ENCODE results near the gene FAM184B.
"Not testable (repeated sequence)": the region's sequence is repeated elsewhere in the genome, so short reads cannot be mapped to it uniquely, and the experiment has no call there.

FAM184B gene

GRCh38 chr4:17664755-17665154, 116.7 kb downstream of the FAM184B start:
- Mint-ChIP-seq H3K4me1 (ENCODE audit: low read depth) (peaks cover 5% of the 10 kb centered on the region), H3K27me3 (ENCODE audit: low read depth) (peaks cover 3% of the 10 kb centered on the region), H3K27ac (no peak overlapping the region), H3K4me3 (no peak overlapping the region), H3K36me3 (ENCODE audit: low read depth) (no peaks in the 10 kb centered on the region), H3K9me3 (no peaks in the 10 kb centered on the region)

DNA sequence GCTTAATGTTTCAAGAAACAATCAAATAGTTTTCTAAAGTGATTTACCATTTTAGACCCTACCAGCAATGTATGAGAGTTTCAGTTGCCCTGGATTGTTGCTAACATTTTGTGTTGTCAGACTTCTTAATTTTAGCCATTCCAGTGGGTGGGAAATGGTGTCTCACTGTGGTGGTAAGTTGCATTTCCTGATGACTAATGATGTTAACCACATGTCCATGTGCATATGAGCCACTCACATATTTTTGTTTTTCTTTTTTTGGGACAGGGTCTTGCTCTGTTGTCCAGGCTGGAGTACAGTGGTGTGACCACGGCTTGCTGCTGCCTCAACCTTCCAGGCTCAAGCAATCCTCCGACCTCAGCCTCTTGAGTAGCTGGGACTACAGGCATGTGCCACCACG, 118.7 kb downstream of the FAM184B start:
- no peak overlapping the region for H3K4me3 Mint-ChIP-seq
- no peaks in the 10 kb centered on the region for H3K27me3 Mint-ChIP-seq (ENCODE audit: low read depth)
- peaks cover 5% of the 10 kb centered on the region for H3K4me1 Mint-ChIP-seq (ENCODE audit: low read depth)
- H3K27ac Mint-ChIP-seq, result no peak overlapping the region
- H3K9me3 Mint-ChIP-seq, result no peaks in the 10 kb centered on the region
- no peaks in the 10 kb centered on the region for H3K36me3 Mint-ChIP-seq (ENCODE audit: low read depth)

DNA sequence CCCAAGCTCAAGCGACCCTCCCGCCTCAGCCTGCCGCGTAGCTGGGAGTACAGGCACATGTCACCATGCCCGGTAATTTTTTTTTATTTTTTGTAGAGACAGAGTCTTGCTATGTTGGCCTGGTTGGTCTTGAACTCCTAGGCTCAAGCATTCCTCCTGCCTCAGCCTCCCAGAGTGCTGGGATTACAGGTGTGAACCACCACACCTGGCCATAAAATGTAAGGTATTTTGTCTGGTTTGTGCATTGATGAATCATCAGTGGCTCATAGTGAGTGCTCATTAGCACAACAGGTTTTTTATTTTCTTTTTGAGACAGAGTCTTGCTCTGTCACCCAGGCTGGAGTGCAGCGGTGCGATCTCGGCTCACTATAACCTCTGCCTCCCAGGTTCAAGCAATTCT, 122.2 kb downstream of the FAM184B start:
- not testable (repeated sequence) for H3K4me1 Mint-ChIP-seq (ENCODE audit: low read depth)

DNA sequence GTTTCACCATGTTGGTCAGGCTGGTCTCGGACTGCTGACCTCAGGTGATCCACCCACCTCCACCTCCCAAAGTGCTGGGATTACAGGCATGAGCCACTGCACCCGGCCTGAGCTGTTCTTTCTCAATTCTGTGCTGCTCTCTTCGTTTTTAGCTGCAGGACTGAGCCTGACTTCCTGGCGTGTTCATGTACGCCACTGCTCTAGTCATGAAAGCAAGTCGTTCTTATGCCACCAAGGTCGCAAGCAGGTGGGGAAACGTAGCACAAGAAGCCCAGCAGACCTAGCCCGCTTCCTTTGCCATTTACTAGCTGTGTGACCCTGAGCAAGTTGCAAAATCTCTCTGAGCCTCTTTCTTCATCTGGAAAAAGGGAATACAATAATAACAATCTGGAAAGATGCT, 123.6 kb downstream of the FAM184B start:
- Mint-ChIP-seq H3K4me3 (no peak overlapping the region), H3K27ac (no peak overlapping the region), H3K36me3 (ENCODE audit: low read depth) (no peaks in the 10 kb centered on the region), H3K27me3 (ENCODE audit: low read depth) (no peaks in the 10 kb centered on the region), H3K9me3 (no peaks in the 10 kb centered on the region), H3K4me1 (ENCODE audit: low read depth) (no peaks in the 10 kb centered on the region)

More for the DNA sequence above, 122.2 kb downstream of the FAM184B start:
- not testable (repeated sequence) for H3K4me3 Mint-ChIP-seq; H3K27me3 Mint-ChIP-seq (ENCODE audit: low read depth); H3K27ac Mint-ChIP-seq; H3K36me3 Mint-ChIP-seq (ENCODE audit: low read depth); H3K9me3 Mint-ChIP-seq

DNA sequence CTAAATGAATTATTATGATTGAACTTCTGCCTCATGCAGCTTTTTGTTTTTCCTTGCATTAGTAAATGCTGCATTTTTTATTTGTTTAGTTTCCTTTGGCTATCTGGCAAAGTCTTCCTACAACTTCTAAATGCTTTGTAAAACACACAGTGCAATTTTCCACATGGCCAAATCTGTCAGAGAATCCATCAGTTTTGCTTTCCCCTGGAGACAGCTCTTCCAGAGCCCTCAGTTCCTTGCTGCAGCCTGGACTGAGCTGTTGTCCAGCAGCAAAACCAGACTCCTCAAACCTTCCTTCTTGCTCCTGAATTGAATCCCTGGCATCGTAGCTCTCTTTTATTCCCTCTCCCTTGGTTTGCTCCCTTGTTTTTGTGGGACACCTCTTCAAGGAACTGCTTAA, 124.3 kb downstream of the FAM184B start:
- H3K27ac Mint-ChIP-seq, result no peak overlapping the region
- H3K36me3 Mint-ChIP-seq (ENCODE audit: low read depth), result no peaks in the 10 kb centered on the region

DNA sequence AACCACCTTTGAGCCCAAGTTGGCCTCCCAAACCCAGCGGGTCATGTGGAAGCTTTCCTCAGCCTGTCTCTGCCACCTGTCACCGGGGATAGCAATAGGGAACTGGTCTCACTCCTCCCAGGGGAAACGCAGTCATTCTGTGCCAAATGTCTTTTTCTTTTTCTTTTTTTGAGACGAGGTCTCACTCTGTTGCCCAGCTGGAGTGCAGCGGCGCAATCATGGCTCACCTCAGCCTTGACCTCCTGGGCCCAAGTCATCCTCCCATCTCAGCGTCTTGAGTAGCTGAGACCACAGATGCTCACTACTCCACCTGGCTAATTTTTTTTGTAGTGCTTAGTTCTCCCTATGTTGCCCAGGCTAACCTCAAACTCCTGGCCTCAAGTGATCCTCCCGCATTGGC, 126.7 kb downstream of the FAM184B start:
- H3K9me3 Mint-ChIP-seq, result no peaks in the 10 kb centered on the region
- H3K27ac Mint-ChIP-seq, result no peak overlapping the region
- H3K27me3 Mint-ChIP-seq (ENCODE audit: low read depth), result no peaks in the 10 kb centered on the region
- H3K4me1 Mint-ChIP-seq (ENCODE audit: low read depth), result peaks cover 5% of the 10 kb centered on the region
- H3K4me3 Mint-ChIP-seq, result no peak overlapping the region
- no peaks in the 10 kb centered on the region for H3K36me3 Mint-ChIP-seq (ENCODE audit: low read depth)

More for the DNA sequence above, 124.3 kb downstream of the FAM184B start:
- no peaks in the 10 kb centered on the region for H3K9me3 Mint-ChIP-seq
- no peaks in the 10 kb centered on the region for H3K27me3 Mint-ChIP-seq (ENCODE audit: low read depth)
- no peak overlapping the region for H3K4me3 Mint-ChIP-seq
- H3K4me1 Mint-ChIP-seq (ENCODE audit: low read depth), result no peaks in the 10 kb centered on the region

DNA sequence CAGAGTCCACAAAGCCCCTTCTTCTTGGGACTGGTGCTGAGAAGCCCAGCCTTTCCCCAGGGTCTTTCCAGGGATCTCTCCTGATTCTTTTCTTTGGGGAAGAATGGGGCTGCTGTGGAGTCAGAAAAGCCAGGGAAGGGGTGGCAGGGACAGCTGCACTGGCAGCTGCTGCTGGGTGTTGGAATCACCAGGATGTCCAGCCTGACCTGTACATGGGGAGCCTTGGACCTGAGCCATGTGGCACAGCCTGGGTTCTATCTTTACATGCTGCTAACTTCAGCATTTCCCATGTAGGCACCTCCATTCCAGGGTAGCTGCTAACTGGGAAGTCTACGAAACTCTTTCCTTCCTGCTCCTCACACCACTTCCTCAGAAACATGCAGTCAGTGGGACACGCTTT, 131.0 kb downstream of the FAM184B start:
- Mint-ChIP-seq H3K36me3 (ENCODE audit: low read depth) (no peaks in the 10 kb centered on the region), H3K4me1 (ENCODE audit: low read depth) (peaks cover 5% of the 10 kb centered on the region), H3K27ac (no peak overlapping the region), H3K27me3 (ENCODE audit: low read depth) (no peaks in the 10 kb centered on the region), H3K4me3 (no peak overlapping the region), H3K9me3 (no peaks in the 10 kb centered on the region)

- H3K27me3 Mint-ChIP-seq (ENCODE audit: low read depth), result no peaks in the 10 kb centered on the region
- H3K9me3 Mint-ChIP-seq, result peaks cover 4% of the 10 kb centered on the region
- H3K36me3 Mint-ChIP-seq (ENCODE audit: low read depth), result peaks cover 3% of the 10 kb centered on the region
- H3K27ac Mint-ChIP-seq, result no peak overlapping the region
- H3K4me1 Mint-ChIP-seq (ENCODE audit: low read depth), result peaks cover 5% of the 10 kb centered on the region
- H3K4me3 Mint-ChIP-seq, result no peak overlapping the region
Measured at GRCh38 chr4:17647927-17648326, 133.5 kb downstream of the FAM184B start.

- no peaks in the 10 kb centered on the region for H3K27me3 Mint-ChIP-seq (ENCODE audit: low read depth)
Measured at GRCh38 chr4:17647176-17647806, 134.1 kb downstream of the FAM184B start.

DNA sequence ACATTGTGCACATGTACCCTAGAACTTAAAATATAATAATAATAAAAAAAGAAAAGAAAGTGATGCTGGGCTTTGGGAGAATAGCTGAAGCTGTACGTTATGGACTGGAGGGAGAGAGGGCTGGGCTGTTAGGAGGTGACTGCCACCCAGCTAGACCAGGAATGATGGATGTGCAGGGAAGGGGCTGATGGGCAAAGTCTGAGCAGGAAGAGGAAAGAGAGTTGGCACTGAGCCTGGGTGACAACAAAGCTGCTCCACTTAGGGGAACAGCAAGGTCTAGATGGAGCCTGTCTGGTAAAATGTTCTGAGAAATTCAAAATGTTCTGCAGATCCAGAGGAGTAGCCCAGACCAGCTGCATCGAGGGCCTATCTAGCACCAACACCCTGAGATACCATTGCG, 134.7 kb downstream of the FAM184B start:
- Mint-ChIP-seq H3K27ac (no peak overlapping the region), H3K4me3 (no peak overlapping the region), H3K36me3 (ENCODE audit: low read depth) (peaks cover 6% of the 10 kb centered on the region), H3K9me3 (peaks cover 4% of the 10 kb centered on the region), H3K4me1 (ENCODE audit: low read depth) (peaks cover 4% of the 10 kb centered on the region), H3K27me3 (ENCODE audit: low read depth) (no peaks in the 10 kb centered on the region)

More at GRCh38 chr4:17647176-17647806, 134.1 kb downstream of the FAM184B start:
- Mint-ChIP-seq H3K4me3 (no peak overlapping the region), H3K9me3 (peaks cover 4% of the 10 kb centered on the region), H3K4me1 (ENCODE audit: low read depth) (peaks cover 5% of the 10 kb centered on the region), H3K27ac (no peak overlapping the region), H3K36me3 (ENCODE audit: low read depth) (peaks cover 6% of the 10 kb centered on the region)

- no peak overlapping the region for H3K27ac Mint-ChIP-seq
- H3K36me3 Mint-ChIP-seq (ENCODE audit: low read depth), result peaks cover 6% of the 10 kb centered on the region
- H3K9me3 Mint-ChIP-seq, result peaks cover 4% of the 10 kb centered on the region
- no peak overlapping the region for H3K4me3 Mint-ChIP-seq
- no peaks in the 10 kb centered on the region for H3K4me1 Mint-ChIP-seq (ENCODE audit: low read depth)
- no peaks in the 10 kb centered on the region for H3K27me3 Mint-ChIP-seq (ENCODE audit: low read depth)
Measured at GRCh38 chr4:17642398-17642783, 139.0 kb downstream of the FAM184B start.

GRCh38 chr4:17639136-17639535, 142.3 kb downstream of the FAM184B start:
- Mint-ChIP-seq H3K27ac (no peak overlapping the region), H3K4me3 (no peak overlapping the region), H3K9me3 (no peaks in the 10 kb centered on the region), H3K4me1 (ENCODE audit: low read depth) (no peaks in the 10 kb centered on the region), H3K27me3 (ENCODE audit: low read depth) (no peaks in the 10 kb centered on the region), H3K36me3 (ENCODE audit: low read depth) (peaks cover 12% of the 10 kb centered on the region)

DNA sequence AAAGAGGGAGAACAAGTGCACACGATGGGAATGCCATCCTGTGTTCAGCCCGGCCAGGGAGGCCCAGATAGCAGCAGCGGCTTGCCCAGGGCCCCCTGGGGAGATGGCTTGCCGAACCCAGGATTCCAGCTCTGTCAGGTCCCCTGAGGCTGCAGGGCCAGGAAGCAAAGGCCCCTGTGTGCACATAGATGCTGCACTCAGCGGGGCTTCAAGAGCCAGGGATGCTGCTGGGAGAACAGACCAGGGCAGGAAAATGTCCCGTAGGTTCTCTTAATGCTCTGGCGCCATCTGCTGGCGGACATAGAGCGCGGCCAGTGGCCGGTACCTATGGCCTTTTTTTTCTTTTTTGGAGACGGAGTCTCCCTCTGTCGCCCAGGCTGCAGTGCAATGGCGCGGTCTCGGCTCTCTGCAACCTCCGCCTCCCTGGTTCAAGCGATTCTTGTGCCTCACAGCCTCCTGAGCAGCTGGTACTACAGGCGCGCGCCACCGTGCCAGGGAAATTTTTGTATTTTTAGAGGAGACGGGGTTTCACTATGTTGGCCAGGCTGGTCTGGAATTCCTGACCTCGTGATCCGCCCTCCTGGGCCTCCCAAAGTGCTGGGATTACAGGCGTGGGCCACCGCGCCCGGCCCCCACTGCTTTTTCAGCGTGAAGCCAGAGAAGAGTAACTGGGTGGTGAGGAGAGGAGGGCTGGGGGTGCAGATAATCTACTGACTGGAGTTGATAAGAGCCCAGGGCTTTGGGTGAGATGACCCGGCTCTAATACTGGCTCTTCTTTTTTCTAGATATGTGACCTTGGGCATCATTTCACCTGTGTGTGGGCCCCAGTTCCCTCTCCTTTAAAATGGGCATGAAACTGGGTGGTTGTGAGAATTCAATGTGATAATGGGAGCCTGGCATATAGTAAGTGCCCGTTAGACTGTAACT, 144.5 kb downstream of the FAM184B start:
- Mint-ChIP-seq H3K9me3 (no peaks in the 10 kb centered on the region), H3K4me3 (no peak overlapping the region), H3K27ac (no peak overlapping the region), H3K27me3 (ENCODE audit: low read depth) (no peaks in the 10 kb centered on the region), H3K4me1 (ENCODE audit: low read depth) (no peaks in the 10 kb centered on the region), H3K36me3 (ENCODE audit: low read depth) (peaks cover 11% of the 10 kb centered on the region)

DNA sequence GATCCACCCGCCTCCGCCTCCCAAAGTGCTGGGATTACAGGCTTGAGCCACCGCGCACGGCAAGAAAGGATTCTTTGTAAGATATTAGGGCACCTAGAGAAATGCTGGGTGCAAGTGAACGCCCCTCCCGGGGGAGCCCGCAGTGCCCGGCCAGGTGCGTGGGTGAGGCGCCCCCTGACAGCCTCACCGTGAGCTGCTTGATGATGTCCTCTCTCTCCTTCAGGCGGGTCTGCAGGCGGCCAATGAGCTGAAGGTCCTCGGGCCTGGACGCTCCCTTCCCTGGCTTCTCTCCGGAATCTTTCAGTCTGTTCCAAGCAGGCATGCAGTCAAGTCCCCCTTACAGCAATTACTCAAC, 145.1 kb downstream of the FAM184B start:
- Mint-ChIP-seq H3K27me3 (ENCODE audit: low read depth) (no peaks in the 10 kb centered on the region), H3K4me1 (ENCODE audit: low read depth) (peaks cover 3% of the 10 kb centered on the region), H3K36me3 (ENCODE audit: low read depth) (peaks cover 14% of the 10 kb centered on the region), H3K4me3 (no peak overlapping the region), H3K9me3 (no peaks in the 10 kb centered on the region), H3K27ac (no peak overlapping the region)

- Mint-ChIP-seq H3K36me3 (ENCODE audit: low read depth) (peaks cover 22% of the 10 kb centered on the region), H3K4me3 (no peak overlapping the region), H3K27ac (no peak overlapping the region), H3K4me1 (ENCODE audit: low read depth) (peaks cover 3% of the 10 kb centered on the region), H3K9me3 (no peaks in the 10 kb centered on the region), H3K27me3 (ENCODE audit: low read depth) (no peaks in the 10 kb centered on the region)
Measured at GRCh38 chr4:17635056-17635455, 146.4 kb downstream of the FAM184B start.
